RWPE2 (cell line): ENCODE results near the gene CYB5R4.

Experiments used
- ATAC-seq: fragments of 200-7000 bp; cut with Tn5 transposase; 3 replicates; pipeline ENCODE4 v1.9.1; 2021; ENCODE audit warnings: low read depth
- DNase-seq: peaks from one replicate; pipeline ENCODE4 v3.0.0-alpha.2; 2020; ENCODE audit warnings: low spot score
- H3K27ac ChIP-seq: fragments of 450-650 bp; 2 replicates; pipeline ENCODE4 v1.5.1; 2017; ENCODE audit warnings: mild to moderate bottlenecking; ENCODE audit not compliant: poor library complexity, severe bottlenecking
- H3K27me3 ChIP-seq: fragments of 250-450 bp; sonication (Bioruptor Pico); 2 replicates; pipeline ENCODE4 v1.5.1; 2021; ENCODE audit warnings: mild to moderate bottlenecking, moderate library complexity; ENCODE audit not compliant: insufficient read depth, poor library complexity, severe bottlenecking
- H3K36me3 ChIP-seq: fragments of 250-450 bp; sonication (Bioruptor Pico); 2 replicates; pipeline ENCODE4 v1.5.1; 2020; ENCODE audit warnings: low read depth, mild to moderate bottlenecking, moderate library complexity
- H3K4me1 ChIP-seq: fragments of 250-450 bp; sonication (Bioruptor Pico); 2 replicates; pipeline ENCODE4 v1.5.1; 2021; ENCODE audit warnings: mild to moderate bottlenecking, moderate library complexity; ENCODE audit not compliant: insufficient read depth, poor library complexity, severe bottlenecking
- H3K4me3 ChIP-seq: fragments of 250-450 bp; sonication (Bioruptor Pico); 2 replicates; pipeline ENCODE4 v1.5.1; 2021; ENCODE audit warnings: mild to moderate bottlenecking, moderate library complexity; ENCODE audit not compliant: severe bottlenecking
- H3K9me3 ChIP-seq: fragments of 250-450 bp; sonication (Bioruptor Pico); 2 replicates; pipeline ENCODE4 v1.5.1; 2021; ENCODE audit warnings: mild to moderate bottlenecking, moderate library complexity; ENCODE audit not compliant: severe bottlenecking
- CTCF ChIP-seq: fragments of 450-650 bp; IDR thresholded peaks from one replicate; pipeline ENCODE4 v1.5.1; 2017; ENCODE audit warnings: mild to moderate bottlenecking, moderate library complexity; ENCODE audit not compliant: poor library complexity, severe bottlenecking

The CYB5R4 gene

GRCh38 chr6:83976871-83977270, 117.4 kb downstream of the CYB5R4 start:
- Histone ChIP-seq H3K9me3 (no peaks in the 10 kb centered on the region), H3K4me1 (no peaks in the 10 kb centered on the region), H3K36me3 (no peaks in the 10 kb centered on the region), H3K4me3 (no peak overlapping the region), H3K27ac (no peak overlapping the region), H3K27me3 (no peaks in the 10 kb centered on the region)
- no peak for DNase-seq
- no peak for ATAC-seq
- no peak for TF ChIP-seq CTCF

- TF ChIP-seq CTCF, result no peak
- Histone ChIP-seq H3K36me3 (no peaks in the 10 kb centered on the region), H3K27me3 (no peaks in the 10 kb centered on the region), H3K4me1 (no peaks in the 10 kb centered on the region), H3K4me3 (no peak overlapping the region), H3K9me3 (no peaks in the 10 kb centered on the region), H3K27ac (no peak overlapping the region)
- ATAC-seq, result no peak
- DNase-seq, result no peak
Measured at GRCh38 chr6:83978324-83978734, 118.8 kb downstream of the CYB5R4 start.

- no peak for TF ChIP-seq CTCF
- no peaks in the 10 kb centered on the region for H3K4me1 ChIP-seq
- H3K36me3 ChIP-seq, result no peaks in the 10 kb centered on the region
- no peak overlapping the region for H3K27ac ChIP-seq
- no peaks in the 10 kb centered on the region for H3K9me3 ChIP-seq
- no peaks in the 10 kb centered on the region for H3K27me3 ChIP-seq
- no peak overlapping the region for H3K4me3 ChIP-seq
- DNase-seq (no peak), ATAC-seq (no peak)
Measured at GRCh38 chr6:83978997-83979396, 119.5 kb downstream of the CYB5R4 start.

- H3K27ac ChIP-seq, result no peak overlapping the region
- no peak for ATAC-seq
- DNase-seq, result no peak
- H3K9me3 ChIP-seq, result no peaks in the 10 kb centered on the region
- H3K4me1 ChIP-seq, result no peaks in the 10 kb centered on the region
- no peak for TF ChIP-seq CTCF
- no peaks in the 10 kb centered on the region for H3K36me3 ChIP-seq
- H3K4me3 ChIP-seq, result no peak overlapping the region
- no peaks in the 10 kb centered on the region for H3K27me3 ChIP-seq
Measured at GRCh38 chr6:83984411-83984810, 124.9 kb downstream of the CYB5R4 start.

GRCh38 chr6:83985308-83985713, 125.8 kb downstream of the CYB5R4 start:
- DNase-seq, result no peak
- no peak overlapping the region for H3K4me3 ChIP-seq
- TF ChIP-seq CTCF, result no peak
- no peaks in the 10 kb centered on the region for H3K9me3 ChIP-seq
- H3K27me3 ChIP-seq, result no peaks in the 10 kb centered on the region
- no peak for ATAC-seq
- no peaks in the 10 kb centered on the region for H3K36me3 ChIP-seq
- no peak overlapping the region for H3K27ac ChIP-seq
- no peaks in the 10 kb centered on the region for H3K4me1 ChIP-seq
